Ascending aorta (tissue), 2 donors: ENCODE measurements around the gene RPS5. TPM values are rescaled to one million over a fixed set of nuclear protein-coding genes. Genes with fewer than 3 reads are reported as not detected.

Experiments used
- DNase-seq, 2 donors: peaks; one replicate each; pipeline ENCODE4 v3.0.0-alpha.2; 2019; ENCODE audit warnings: low spot score in 2 of 2
- H3K27ac ChIP-seq, 2 donors: fragments of 200-600 bp; sonication (generic); one replicate each; pipeline ENCODE4 v1.5.1; 2016 to 2017; ENCODE audit warnings: mild to moderate bottlenecking in 1 of 2
- H3K27me3 ChIP-seq: fragments of 200-600 bp; sonication (generic); one replicate; pipeline ENCODE4 v1.5.1; 2017
- H3K36me3 ChIP-seq, 2 donors: fragments of 200-600 bp; sonication (generic); one replicate each; pipeline ENCODE4 v1.5.1; 2016
- H3K4me1 ChIP-seq, 2 donors: fragments of 200-600 bp; sonication (generic); one replicate each; pipeline ENCODE4 v1.5.1; 2016 to 2017; ENCODE audit warnings: mild to moderate bottlenecking in 1 of 2
- H3K4me3 ChIP-seq, 2 donors: fragments of 200-600 bp; sonication (generic); one replicate each; pipeline ENCODE4 v1.5.1; 2016 to 2017; ENCODE audit warnings: mild to moderate bottlenecking in 1 of 2
- H3K9me3 ChIP-seq, 2 donors: fragments of 200-600 bp; sonication (generic); one replicate each; pipeline ENCODE4 v1.5.1; 2016
- intact Hi-C: fragments of 100-400 bp; cut with DNase I; formaldehyde crosslinking; loops from one replicate; pipeline ENCODE4 v1.15.1; 2023
- total RNA-seq: library from RNA; depleted of rRNA; stranded (reverse); fragments of >200 nt; gene quantifications from one replicate; pipeline ENCODE4 v1.1.0, GENCODE V29; 2016
- TF ChIP-seq, protein P1 (sequence below), 3 experiments: fragments of 200-600 bp in 2 of 3; fragments of 450-650 bp in 1 of 3; sonication (generic) in 2 of 3; IDR thresholded peaks; one replicate each; pipeline ENCODE4 v1.5.1; 2016 to 2019; ENCODE audit warnings: antibody characterized with exemption in 3 of 3, mild to moderate bottlenecking in 1 of 3, moderate library complexity in 1 of 3

The RPS5 gene
- total RNA-seq, 1 donor from 2014 or later = 1,483 TPM

GRCh38 chr19:58355908-58356765, 30.9 kb upstream of the RPS5 start:
- no peak overlapping the region for H3K27ac ChIP-seq
- H3K4me1 ChIP-seq = peaks cover 0 to 6% of the 10 kb centered on the region in 2 donors
- intact Hi-C loops = no loop called here
- H3K27me3 ChIP-seq = no peaks in the 10 kb centered on the region
- H3K4me3 ChIP-seq = peak overlapping the region in 1 of 2 donors; percentile 45
- H3K9me3 ChIP-seq = no peaks in the 10 kb centered on the region
- TF ChIP-seq, protein P1, sequence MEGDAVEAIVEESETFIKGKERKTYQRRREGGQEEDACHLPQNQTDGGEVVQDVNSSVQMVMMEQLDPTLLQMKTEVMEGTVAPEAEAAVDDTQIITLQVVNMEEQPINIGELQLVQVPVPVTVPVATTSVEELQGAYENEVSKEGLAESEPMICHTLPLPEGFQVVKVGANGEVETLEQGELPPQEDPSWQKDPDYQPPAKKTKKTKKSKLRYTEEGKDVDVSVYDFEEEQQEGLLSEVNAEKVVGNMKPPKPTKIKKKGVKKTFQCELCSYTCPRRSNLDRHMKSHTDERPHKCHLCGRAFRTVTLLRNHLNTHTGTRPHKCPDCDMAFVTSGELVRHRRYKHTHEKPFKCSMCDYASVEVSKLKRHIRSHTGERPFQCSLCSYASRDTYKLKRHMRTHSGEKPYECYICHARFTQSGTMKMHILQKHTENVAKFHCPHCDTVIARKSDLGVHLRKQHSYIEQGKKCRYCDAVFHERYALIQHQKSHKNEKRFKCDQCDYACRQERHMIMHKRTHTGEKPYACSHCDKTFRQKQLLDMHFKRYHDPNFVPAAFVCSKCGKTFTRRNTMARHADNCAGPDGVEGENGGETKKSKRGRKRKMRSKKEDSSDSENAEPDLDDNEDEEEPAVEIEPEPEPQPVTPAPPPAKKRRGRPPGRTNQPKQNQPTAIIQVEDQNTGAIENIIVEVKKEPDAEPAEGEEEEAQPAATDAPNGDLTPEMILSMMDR (IDR thresholded peaks at IDR 0.05) = no peak
- H3K36me3 ChIP-seq = no peaks in the 10 kb centered on the region
- no peak for DNase-seq

DNA sequence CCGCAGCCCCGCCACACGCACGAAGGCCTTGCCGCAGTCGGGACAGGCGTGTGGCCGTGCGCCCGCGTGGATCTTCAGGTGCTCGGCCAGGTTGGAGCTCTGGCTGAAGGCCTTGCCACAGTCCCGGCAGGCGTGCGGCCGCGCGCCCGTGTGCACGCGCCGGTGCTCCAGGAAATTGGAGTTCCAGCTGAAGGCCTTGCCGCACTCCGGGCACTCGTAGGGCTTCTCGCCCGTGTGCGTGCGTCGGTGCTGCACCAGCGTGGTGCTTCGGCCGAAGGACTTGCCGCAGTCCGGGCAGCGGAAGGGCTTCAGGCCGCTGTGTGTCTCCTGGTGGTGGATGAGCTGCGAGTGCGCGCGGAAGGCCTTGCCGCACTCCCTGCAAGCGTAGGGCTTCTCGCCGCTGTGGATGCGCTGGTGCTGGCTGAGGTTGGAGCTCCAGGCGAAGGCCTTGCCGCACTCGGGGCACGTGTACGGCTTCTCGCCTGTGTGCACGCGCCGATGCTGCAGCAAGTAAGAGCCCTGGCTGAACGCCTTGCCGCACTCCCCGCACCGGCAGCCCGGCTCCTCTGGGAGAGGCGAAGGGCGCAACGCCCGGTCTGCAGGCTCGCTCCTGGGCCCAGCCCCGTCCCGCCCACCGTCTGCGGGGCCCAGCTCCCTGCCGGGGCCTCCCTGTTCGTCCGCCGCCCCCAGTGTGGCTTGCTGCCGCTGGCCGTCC, 30.1 kb upstream of the RPS5 start:
- peak overlapping the region in 1 of 2 donors; percentile 45 for H3K4me3 ChIP-seq
- TF ChIP-seq, protein P1 (IDR thresholded peaks at IDR 0.05) = no peak
- intact Hi-C loops = no loop called here

GRCh38 chr19:58357481-58358145, 29.5 kb upstream of the RPS5 start:
- Histone ChIP-seq H3K9me3 (no peaks in the 10 kb centered on the region), H3K27ac (no peak overlapping the region), H3K4me1 (peaks cover 0 to 11% of the 10 kb centered on the region in 2 donors), H3K36me3 (no peaks in the 10 kb centered on the region), H3K4me3 (no peak overlapping the region), H3K27me3 (no peaks in the 10 kb centered on the region)
- TF ChIP-seq, protein P1 (IDR thresholded peaks at IDR 0.05) = no peak
- intact Hi-C loops = no loop called here
- no peak for DNase-seq

More for the DNA sequence above, 30.1 kb upstream of the RPS5 start:
- Histone ChIP-seq H3K27me3 (no peaks in the 10 kb centered on the region), H3K9me3 (no peaks in the 10 kb centered on the region), H3K4me1 (peaks cover 0 to 11% of the 10 kb centered on the region in 2 donors), H3K27ac (no peak overlapping the region), H3K36me3 (no peaks in the 10 kb centered on the region)
- DNase-seq = no peak

DNA sequence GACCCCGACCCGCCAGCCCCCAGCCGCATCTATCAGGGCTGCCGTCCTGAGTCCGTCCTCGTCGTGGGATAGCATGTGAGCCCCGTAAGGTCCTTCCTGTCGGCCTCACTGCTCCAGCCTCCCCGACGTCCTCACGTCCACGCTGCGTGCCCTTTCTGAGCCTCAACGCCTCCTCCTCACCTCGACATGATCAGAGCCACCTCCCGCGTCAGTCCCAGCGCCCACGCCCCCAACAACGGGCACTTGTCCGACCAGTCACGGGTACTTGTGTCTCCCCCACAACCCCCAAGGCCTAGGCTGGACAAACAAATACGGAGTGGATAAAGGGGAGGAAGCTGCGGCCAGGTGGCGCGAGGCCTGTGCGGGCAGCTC, 25.2 kb upstream of the RPS5 start:
- peak in 1 of 2 donors; percentile 72 for DNase-seq
- intact Hi-C loops = loop anchor here (1.0 kb wide), 5 partner anchors 19 to 157 kb away; partner anchors contain the start of genes ERVK3-1, RPS5, ZBTB45 and ZNF837
- Histone ChIP-seq H3K27ac (peak overlapping the region; percentile 86 to 94), H3K36me3 (no peaks in the 10 kb centered on the region), H3K9me3 (no peaks in the 10 kb centered on the region), H3K4me1 (peaks cover 0 to 7% of the 10 kb centered on the region in 2 donors), H3K4me3 (peak overlapping the region; percentile 67 to 74), H3K27me3 (no peaks in the 10 kb centered on the region)
- TF ChIP-seq, protein P1 (IDR thresholded peaks at IDR 0.05) = no peak

DNA sequence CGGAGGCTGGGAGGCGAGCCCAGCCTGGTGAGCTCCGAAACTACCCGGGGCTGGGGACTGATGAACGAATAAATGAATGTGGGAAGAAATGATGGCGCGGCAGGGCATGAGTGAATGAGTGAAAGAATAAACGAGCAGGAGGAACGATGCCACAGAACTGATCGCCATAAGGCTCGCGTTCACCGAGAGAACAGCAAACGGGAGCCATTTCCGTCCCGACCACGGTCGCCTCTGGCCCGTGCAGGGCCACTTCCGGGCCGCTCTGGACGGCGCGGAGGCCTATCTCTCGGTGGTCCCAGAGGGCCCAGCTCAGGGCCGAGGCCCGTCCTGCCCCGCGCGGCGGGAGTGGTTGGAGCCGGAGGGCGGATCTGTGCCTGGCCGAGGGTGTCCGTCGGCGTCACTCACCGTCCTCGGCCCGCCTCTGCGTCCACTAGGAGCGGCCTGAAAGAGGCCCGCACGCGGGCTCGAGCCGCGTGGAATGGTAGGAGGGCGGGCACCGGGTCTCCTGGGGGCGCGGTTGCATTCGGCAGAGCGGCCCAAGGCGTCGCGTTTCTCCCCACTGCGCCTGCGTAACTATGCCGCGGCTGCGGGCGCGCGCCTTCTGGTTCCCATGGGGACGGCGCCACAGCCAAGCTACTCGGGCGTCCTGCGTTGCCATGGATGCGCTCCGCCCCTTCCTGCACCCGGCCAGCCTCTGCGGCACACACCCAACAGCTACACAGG, 24.6 kb upstream of the RPS5 start, which contains the start of gene ZNF497:
TSS of gene ZNF497 (minus strand) at position 480 of the 723 bp plus-strand sequence. CDS start 5,116 bp downstream, outside the sequence.
- TF ChIP-seq, protein P1 (IDR thresholded peaks at IDR 0.05) = no peak
- intact Hi-C loops = loop anchor here (1.0 kb wide), 5 partner anchors 19 to 157 kb away; partner anchors contain the start of genes ERVK3-1, RPS5, ZBTB45 and ZNF837
- Histone ChIP-seq H3K36me3 (no peaks in the 10 kb centered on the region), H3K27ac (peak within 1 kb of the TSS; percentile 86 to 94), H3K4me3 (peak within 1 kb of the TSS; percentile 67 to 74), H3K4me1 (peaks cover 0 to 7% of the 10 kb centered on the region in 2 donors), H3K9me3 (no peaks in the 10 kb centered on the region), H3K27me3 (no peaks in the 10 kb centered on the region)
- peak; percentile 78 to 97 for DNase-seq
